ENCODE measurements around the gene RGS13.
"Not testable (repeated sequence)": the region's sequence is repeated elsewhere in the genome, so short reads cannot be mapped to it uniquely, and the experiment has no call there.

Gene RGS13

DNA sequence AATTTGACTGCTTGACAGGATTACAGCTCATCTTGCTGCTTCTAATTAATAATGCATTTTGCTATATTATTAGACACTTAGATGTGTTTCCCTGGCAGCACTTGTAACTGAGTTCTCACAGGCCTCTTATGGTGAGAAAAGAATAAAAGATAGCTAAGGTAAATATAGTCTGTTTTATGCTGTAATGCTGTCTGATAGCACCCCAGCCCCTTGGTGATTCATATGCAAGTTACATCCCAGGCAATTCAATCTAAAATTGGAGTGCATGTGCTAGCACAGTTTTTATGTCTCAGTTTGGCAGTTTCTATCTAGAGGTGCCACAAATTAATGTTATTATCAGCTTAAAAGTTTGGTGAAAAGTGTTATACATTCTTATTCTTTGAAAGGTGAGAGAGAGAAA, 42.2 kb downstream of the RGS13 start:
- DNase-seq (ENCODE audit: low spot score), result no peak

DNA sequence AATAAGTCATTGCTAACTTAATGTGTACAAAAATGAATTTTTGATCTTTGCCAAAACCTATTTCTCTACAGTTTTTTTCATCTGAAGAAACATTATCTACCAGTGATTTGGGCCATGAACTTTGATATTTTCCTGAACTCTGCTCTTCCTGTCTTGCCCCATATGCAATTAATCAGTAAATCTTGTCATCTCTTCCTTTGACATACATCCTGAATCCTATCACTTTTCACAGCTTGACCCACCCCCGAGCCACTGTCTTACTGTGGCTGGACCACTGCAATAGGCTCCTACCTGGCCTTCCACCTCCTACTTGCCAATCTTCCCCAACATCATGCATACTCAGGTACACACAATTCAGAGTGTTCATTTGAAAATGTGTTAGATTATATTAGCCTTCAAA, 46.4 kb downstream of the RGS13 start:
- no peak for DNase-seq (ENCODE audit: low spot score)

DNA sequence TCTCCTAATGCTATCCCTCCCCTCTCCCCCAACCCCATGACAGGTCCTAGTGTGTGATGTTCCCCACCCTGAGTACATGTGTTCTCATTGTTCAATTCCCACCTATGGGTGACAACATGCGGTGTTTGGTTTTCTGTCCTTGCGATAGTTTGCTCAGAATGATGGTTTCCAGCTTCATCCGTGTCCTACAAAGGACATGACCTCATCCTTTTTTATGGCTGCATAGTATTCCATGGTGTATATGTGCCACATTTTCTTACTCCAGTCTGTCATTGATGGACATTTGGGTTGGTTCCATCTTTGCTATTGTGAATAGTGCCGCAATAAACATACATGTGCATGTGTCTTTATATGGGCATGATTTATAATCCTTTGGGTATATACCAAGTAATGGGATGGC, 47.1 kb downstream of the RGS13 start:
- DNase-seq (ENCODE audit: low spot score), result not testable (repeated sequence)

DNA sequence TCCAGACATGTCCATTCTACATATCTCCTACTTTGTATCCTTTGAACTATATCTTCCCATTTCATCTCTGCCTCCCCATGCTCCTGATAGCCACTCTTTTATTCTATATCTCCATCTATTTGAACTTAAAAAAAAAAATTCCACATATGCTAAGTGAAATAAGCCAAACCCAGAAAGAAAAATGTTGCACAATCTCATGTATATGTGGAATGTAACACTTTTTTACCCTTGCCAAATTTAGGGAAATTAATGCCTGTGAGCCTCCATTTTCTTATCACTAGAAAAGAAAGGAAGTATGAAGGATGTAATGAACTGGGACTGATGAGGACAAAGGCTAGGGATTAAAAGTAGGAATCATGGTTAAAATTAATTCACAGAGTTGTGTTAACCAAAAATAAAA, 53.5 kb downstream of the RGS13 start:
- no peak for DNase-seq (ENCODE audit: low spot score)

DNA sequence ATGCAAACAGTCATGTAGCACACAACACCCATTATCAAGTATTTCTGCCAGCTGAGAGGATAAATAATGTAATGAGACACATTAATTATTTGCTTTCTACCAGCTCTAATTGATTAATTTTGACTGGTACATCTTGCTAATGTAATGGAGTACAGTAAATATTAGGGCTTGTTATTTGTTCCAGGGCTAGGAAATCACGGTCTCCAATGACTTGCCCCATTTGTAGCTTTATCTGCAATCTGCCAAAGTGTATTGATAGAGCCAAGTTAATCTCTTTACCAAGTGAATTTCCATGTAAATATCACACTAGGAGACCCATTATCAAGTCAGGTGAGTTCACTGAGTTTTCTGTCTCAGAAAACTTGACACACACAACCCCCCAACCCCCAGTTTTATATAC, 55.1 kb downstream of the RGS13 start:
- no peak for DNase-seq (ENCODE audit: low spot score)

DNA sequence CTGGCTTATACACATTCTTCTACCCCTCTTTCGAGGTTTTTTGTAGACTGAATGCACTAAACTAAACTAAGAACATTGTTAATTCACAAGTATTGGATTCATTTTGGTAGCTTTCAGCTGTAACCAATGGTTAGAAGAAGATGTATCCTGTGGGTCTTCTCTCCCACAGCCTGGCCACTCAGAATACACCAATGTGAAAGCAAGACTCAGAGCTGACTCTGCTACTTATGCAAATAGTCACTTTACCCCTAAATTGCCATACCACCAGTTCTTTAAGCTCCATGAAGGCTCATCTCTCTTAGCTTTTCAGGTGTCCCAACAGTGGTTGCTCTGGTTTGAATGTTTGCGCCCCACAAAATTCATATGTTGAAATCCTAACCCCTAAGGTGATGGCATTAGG, 60.1 kb downstream of the RGS13 start:
- DNase-seq (ENCODE audit: low spot score), result no peak

DNA sequence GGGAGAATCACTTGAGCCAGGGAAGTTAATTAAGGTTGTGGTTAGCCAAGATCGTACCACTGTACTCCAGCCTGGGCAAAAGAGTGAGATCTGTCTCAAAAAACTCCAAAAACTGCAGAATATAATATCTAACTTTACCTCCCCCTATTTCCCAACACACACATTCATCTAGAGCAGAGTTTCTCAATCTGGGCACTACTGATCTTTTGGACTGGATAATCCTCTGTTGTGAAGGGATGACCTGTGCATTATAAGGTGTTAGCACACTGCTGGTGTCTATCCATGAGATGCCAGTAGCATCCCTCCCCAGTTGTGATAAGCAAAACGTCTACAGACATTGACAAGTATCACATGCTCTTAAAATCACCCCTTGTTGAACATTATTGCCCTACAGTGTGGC, 61.8 kb downstream of the RGS13 start:
- no peak for DNase-seq (ENCODE audit: low spot score)

DNA sequence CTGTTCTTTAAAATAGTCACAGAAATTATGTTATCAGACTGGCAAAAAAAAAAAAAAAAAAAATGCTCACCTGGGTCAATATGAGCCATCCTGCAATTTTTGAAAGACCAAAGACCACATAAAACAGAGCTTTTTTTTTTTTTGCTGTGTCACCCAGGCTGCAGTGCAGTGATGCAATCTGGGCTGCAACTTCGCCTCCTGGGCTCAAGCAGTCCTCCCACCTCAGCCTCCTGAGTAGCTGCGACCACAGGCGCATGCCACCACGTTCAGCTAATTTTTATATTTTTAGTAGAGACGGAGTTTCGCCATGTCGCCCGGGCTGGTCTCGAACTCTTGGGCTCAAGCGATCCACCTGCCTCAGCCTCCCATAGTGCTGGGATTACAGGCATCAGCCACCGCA, 62.8 kb downstream of the RGS13 start:
- DNase-seq (ENCODE audit: low spot score), result no peak

DNA sequence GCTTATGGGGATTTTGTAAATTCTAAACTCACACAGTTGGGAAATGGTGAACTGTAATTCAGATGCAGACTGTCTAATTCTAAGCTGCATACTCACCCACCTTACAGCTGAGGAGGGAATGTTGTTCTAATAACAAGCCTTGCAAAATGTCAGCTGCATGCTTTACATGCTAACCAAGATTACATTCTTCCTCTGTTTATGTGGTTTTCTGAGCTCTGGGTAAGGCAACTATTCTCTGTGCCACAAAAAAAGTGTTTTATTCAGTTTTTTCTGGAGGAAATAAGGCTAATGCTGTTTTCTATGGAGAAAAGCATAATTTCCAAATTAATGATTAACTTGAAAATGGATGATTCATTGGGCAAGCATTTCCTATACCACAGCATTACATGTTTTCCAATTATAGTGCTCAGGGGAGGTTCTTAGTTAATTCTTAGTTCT, 64.9 kb downstream of the RGS13 start:
- DNase-seq (ENCODE audit: low spot score), result peak; percentile 58

DNA sequence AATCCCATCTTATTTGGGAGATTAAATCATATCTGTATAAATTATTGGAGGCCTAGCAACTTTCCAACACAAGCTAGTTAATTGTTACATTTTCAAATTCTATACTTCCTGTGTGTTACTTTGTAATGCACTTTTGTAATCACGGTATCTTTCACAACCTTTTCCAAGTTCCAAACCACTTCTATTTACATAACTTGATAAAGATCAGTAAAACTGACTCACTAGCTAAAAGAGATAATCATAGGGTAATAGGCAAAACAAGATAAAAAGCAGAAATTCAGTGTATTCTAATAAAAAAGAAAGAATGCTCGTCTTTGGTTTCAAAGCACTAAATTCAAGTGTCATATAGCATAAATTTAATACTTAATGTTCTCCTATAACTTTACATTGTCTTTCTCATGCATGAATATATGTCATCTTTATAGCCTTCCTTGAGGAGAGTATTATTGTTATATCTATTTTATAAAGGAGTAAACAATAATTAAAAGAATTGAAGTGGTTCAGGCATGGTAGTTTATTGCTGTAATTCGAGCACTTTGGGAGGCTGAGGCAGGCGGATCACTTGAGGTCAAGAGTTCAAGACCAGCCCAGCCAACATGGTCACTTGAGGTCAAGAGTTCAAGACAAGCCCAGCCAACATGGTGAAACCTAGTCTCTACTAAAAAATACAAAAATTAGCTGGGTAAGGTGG, 66.4 kb downstream of the RGS13 start:
- DNase-seq (ENCODE audit: low spot score), result peak; percentile 7

DNA sequence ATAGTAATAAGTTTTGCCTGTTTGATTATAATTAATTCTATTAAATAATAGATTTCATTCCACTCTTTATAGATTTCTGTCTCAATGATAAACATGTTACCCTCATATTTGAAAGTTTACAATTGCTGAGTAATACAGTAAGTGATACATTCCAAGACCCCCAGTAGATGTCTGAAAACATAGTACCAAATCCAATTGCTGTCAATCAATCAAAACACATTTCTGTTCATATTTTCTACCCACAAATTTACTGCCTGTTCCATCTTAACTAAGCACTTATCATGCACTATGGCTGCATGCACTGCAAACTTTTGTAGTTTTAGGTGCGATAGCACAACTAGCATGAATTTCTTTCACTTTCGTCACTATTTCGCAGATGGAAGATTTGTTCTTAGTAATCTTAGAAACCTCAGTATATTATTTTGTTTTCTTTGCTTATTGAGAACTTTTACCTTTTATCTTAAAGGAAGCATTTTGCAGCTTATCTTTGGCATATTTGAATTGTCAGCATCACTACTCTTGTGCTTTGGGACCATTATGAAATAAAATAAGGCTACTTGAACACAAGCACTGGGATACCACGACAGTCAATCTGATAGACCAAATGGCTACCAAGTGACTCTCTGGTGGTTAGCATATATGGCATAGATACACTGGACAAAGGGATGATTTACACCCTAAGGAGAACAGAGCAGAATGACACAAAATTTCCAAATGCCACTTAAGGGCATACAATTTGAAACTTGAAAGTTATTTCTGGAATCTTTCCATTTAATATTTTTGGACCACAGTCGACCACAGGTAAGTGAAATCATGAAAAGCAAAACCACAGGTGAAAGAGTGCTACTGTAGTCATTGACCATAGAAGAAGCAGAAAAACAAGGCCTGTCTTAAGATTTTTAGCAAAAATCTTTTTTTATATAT, 67.6 kb downstream of the RGS13 start:
- no peak for DNase-seq (ENCODE audit: low spot score)

DNA sequence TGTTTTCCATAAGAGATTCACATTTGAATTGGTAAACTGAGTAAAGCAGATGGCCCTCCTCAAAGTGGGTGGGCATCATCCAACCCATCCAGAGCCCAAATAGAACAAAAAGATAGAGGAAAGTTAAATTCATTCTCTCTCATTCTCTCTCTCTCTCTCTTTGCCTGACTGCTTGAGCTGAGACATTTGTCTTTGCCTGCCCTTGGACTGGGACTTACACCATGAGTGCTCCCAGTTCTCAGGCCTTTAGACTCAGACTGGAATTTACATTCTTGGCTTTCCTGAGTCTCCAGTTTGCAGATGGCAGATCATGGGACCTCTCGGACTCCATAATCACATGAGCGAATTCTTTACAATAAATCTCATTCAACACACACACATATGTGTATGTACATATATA, 69.6 kb downstream of the RGS13 start:
- no peak for DNase-seq (ENCODE audit: low spot score)

DNA sequence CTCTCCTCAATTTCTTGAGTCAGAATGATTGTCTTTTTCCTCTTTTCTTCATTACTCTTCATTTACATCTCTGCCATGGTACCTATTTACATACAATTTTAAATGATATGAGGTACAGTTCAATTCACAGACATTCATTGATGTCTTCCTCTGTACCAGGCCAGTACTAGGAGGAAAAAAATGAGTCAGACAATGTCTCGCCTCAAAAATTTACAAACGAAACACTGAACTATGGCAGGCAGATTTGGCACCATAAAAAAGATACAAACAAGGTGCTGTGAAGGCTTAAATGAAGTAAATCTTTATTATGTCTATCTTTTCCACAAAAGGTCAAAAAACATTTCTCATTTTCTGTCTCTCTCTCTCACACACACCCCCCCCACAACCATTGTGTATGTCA, 71.0 kb downstream of the RGS13 start:
- no peak for DNase-seq (ENCODE audit: low spot score)

DNA sequence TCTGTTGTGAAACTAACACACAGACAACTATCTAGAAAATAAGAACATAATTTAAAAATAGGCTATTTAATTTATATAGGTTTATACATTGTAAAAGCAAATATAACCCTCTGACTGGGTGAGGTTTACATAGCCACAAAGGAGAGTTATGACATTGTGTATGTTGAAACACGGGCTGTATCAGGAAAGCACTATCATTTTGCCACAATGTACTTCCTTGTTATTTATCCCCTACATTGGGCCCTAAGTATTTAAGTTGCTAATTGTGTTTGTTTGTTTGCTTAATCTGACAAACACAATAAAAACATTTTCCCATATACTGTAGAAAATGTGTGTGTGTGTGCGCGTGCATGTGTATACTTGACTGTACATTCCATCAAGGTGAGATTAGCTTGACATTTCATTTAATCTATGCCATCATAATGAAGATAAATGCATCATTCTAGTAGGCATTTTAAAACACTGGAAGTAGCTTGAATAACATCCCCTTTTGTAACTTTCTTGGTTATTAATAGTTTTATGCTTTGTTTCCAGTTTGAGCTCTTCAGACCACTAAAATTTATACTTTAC, 72.1 kb downstream of the RGS13 start:
- no peak for DNase-seq (ENCODE audit: low spot score)

DNA sequence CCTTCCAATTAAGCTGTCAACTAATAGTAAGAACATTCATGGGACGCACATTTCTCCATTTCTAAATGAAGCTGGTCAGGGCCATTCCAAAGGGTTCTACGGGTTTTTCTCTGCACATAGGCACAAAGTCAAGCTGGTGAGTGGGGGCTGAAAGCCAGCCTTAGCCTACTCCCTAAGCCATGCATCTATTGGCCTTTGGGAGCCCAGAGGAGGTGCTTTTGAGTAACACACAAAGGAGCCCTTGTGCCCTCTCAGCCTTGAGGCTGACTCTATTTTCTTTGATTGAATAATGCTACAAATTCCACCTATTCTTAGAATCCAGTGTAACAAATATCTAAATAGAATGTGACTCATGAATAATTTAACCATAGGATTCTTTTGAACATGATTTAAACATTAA, 73.6 kb downstream of the RGS13 start:
- no peak for DNase-seq (ENCODE audit: low spot score)

Data from SW480 (cell line).